Measurements from ENCODE around the gene FAM25A.
"Not testable (repeated sequence)": the region's sequence is repeated elsewhere in the genome, so short reads cannot be mapped to it uniquely, and the experiment has no call there.

Gene FAM25A

GRCh38 chr10:87020056-87020455 is at the start of gene FAM25A:
Gene FAM25A (plus strand): TSS chr10:87020294. CDS start chr10:87020325, 31 bp downstream.
- not testable (repeated sequence) for H3K27ac Mint-ChIP-seq; H3K9me3 Mint-ChIP-seq; H3K4me1 Mint-ChIP-seq (ENCODE audit: low read depth); H3K36me3 Mint-ChIP-seq (ENCODE audit: low read depth); H3K4me3 Mint-ChIP-seq; H3K27me3 Mint-ChIP-seq

GRCh38 chr10:86970982-86971231 is 49.2 kb upstream of the FAM25A start:
- no peaks in the 10 kb centered on the region for H3K27me3 Mint-ChIP-seq
- peak overlapping the region; percentile 80 for H3K4me3 Mint-ChIP-seq
- H3K36me3 Mint-ChIP-seq (ENCODE audit: low read depth), result no peaks in the 10 kb centered on the region
- no peaks in the 10 kb centered on the region for H3K9me3 Mint-ChIP-seq
- H3K4me1 Mint-ChIP-seq (ENCODE audit: low read depth), result peaks cover 49% of the 10 kb centered on the region
- H3K27ac Mint-ChIP-seq, result peak overlapping the region; percentile 79

- no peaks in the 10 kb centered on the region for H3K27me3 Mint-ChIP-seq
- H3K36me3 Mint-ChIP-seq (ENCODE audit: low read depth), result no peaks in the 10 kb centered on the region
- H3K9me3 Mint-ChIP-seq, result no peaks in the 10 kb centered on the region
- H3K4me3 Mint-ChIP-seq, result peak overlapping the region; percentile 81
- peaks cover 44% of the 10 kb centered on the region for H3K4me1 Mint-ChIP-seq (ENCODE audit: low read depth)
- H3K27ac Mint-ChIP-seq, result peak overlapping the region; percentile 94
Measured at GRCh38 chr10:86971232-86971991, 48.7 kb upstream of the FAM25A start.

- no peaks in the 10 kb centered on the region for H3K27me3 Mint-ChIP-seq
- no peaks in the 10 kb centered on the region for H3K36me3 Mint-ChIP-seq (ENCODE audit: low read depth)
- H3K4me3 Mint-ChIP-seq, result no peak overlapping the region
- peaks cover 30% of the 10 kb centered on the region for H3K4me1 Mint-ChIP-seq (ENCODE audit: low read depth)
- peak overlapping the region; percentile 29 for H3K27ac Mint-ChIP-seq
- H3K9me3 Mint-ChIP-seq, result no peaks in the 10 kb centered on the region
Measured at GRCh38 chr10:86972613-86973380, 47.3 kb upstream of the FAM25A start.

GRCh38 chr10:86974484-86974883 is 45.6 kb upstream of the FAM25A start:
- Mint-ChIP-seq H3K27me3 (no peaks in the 10 kb centered on the region), H3K9me3 (no peaks in the 10 kb centered on the region), H3K36me3 (ENCODE audit: low read depth) (no peaks in the 10 kb centered on the region), H3K4me3 (no peak overlapping the region), H3K27ac (no peak overlapping the region), H3K4me1 (ENCODE audit: low read depth) (peaks cover 23% of the 10 kb centered on the region)

GRCh38 chr10:86976362-86977056 is 43.6 kb upstream of the FAM25A start:
- Mint-ChIP-seq H3K4me1 (ENCODE audit: low read depth) (peaks cover 9% of the 10 kb centered on the region), H3K9me3 (no peaks in the 10 kb centered on the region), H3K27me3 (no peaks in the 10 kb centered on the region), H3K4me3 (no peak overlapping the region), H3K36me3 (ENCODE audit: low read depth) (no peaks in the 10 kb centered on the region), H3K27ac (no peak overlapping the region)

GRCh38 chr10:86978457-86978856 is 41.6 kb upstream of the FAM25A start:
- not testable (repeated sequence) for H3K27me3 Mint-ChIP-seq; H3K36me3 Mint-ChIP-seq (ENCODE audit: low read depth); H3K4me3 Mint-ChIP-seq; H3K9me3 Mint-ChIP-seq; H3K4me1 Mint-ChIP-seq (ENCODE audit: low read depth); H3K27ac Mint-ChIP-seq

- Mint-ChIP-seq H3K27me3 (no peaks in the 10 kb centered on the region), H3K4me1 (ENCODE audit: low read depth) (no peaks in the 10 kb centered on the region), H3K27ac (no peak overlapping the region), H3K9me3 (no peaks in the 10 kb centered on the region), H3K4me3 (no peak overlapping the region), H3K36me3 (ENCODE audit: low read depth) (no peaks in the 10 kb centered on the region)
Measured at GRCh38 chr10:86979296-86979818, 40.7 kb upstream of the FAM25A start.

GRCh38 chr10:86979977-86980448 is 40.1 kb upstream of the FAM25A start:
- H3K27ac Mint-ChIP-seq, result no peak overlapping the region
- no peak overlapping the region for H3K4me3 Mint-ChIP-seq
- H3K4me1 Mint-ChIP-seq (ENCODE audit: low read depth), result no peaks in the 10 kb centered on the region
- H3K9me3 Mint-ChIP-seq, result no peaks in the 10 kb centered on the region
- H3K36me3 Mint-ChIP-seq (ENCODE audit: low read depth), result no peaks in the 10 kb centered on the region
- no peaks in the 10 kb centered on the region for H3K27me3 Mint-ChIP-seq

- H3K4me3 Mint-ChIP-seq, H3K27me3 Mint-ChIP-seq, H3K27ac Mint-ChIP-seq: not testable (repeated sequence)
Measured at GRCh38 chr10:86981020-86981419, 39.1 kb upstream of the FAM25A start.

GRCh38 chr10:86981716-86982115 is 38.4 kb upstream of the FAM25A start:
- no peak overlapping the region for H3K27ac Mint-ChIP-seq
- no peaks in the 10 kb centered on the region for H3K4me1 Mint-ChIP-seq (ENCODE audit: low read depth)
- H3K36me3 Mint-ChIP-seq (ENCODE audit: low read depth), result no peaks in the 10 kb centered on the region
- H3K4me3 Mint-ChIP-seq, result no peak overlapping the region
- H3K9me3 Mint-ChIP-seq, result no peaks in the 10 kb centered on the region
- no peaks in the 10 kb centered on the region for H3K27me3 Mint-ChIP-seq

More at GRCh38 chr10:86981020-86981419, 39.1 kb upstream of the FAM25A start:
- not testable (repeated sequence) for H3K9me3 Mint-ChIP-seq; H3K4me1 Mint-ChIP-seq (ENCODE audit: low read depth); H3K36me3 Mint-ChIP-seq (ENCODE audit: low read depth)

GRCh38 chr10:86984498-86984897 is 35.6 kb upstream of the FAM25A start:
- not testable (repeated sequence) for H3K9me3 Mint-ChIP-seq; H3K4me3 Mint-ChIP-seq; H3K27ac Mint-ChIP-seq; H3K36me3 Mint-ChIP-seq (ENCODE audit: low read depth); H3K4me1 Mint-ChIP-seq (ENCODE audit: low read depth); H3K27me3 Mint-ChIP-seq

GRCh38 chr10:86988520-86988919 is 31.6 kb upstream of the FAM25A start:
- no peaks in the 10 kb centered on the region for H3K36me3 Mint-ChIP-seq (ENCODE audit: low read depth)
- H3K4me3 Mint-ChIP-seq, result no peak overlapping the region
- no peak overlapping the region for H3K27ac Mint-ChIP-seq
- H3K4me1 Mint-ChIP-seq (ENCODE audit: low read depth), result no peaks in the 10 kb centered on the region
- H3K27me3 Mint-ChIP-seq, result peaks cover 14% of the 10 kb centered on the region
- no peaks in the 10 kb centered on the region for H3K9me3 Mint-ChIP-seq

GRCh38 chr10:86991362-86991761 is 28.7 kb upstream of the FAM25A start:
- not testable (repeated sequence) for H3K4me3 Mint-ChIP-seq

GRCh38 chr10:86992456-86992855 is 27.6 kb upstream of the FAM25A start:
- Mint-ChIP-seq H3K9me3 (no peaks in the 10 kb centered on the region), H3K27me3 (peaks cover 14% of the 10 kb centered on the region), H3K4me1 (ENCODE audit: low read depth) (no peaks in the 10 kb centered on the region), H3K27ac (no peak overlapping the region), H3K36me3 (ENCODE audit: low read depth) (no peaks in the 10 kb centered on the region), H3K4me3 (no peak overlapping the region)

More at GRCh38 chr10:86991362-86991761, 28.7 kb upstream of the FAM25A start:
- H3K4me1 Mint-ChIP-seq (ENCODE audit: low read depth); H3K36me3 Mint-ChIP-seq (ENCODE audit: low read depth); H3K9me3 Mint-ChIP-seq; H3K27ac Mint-ChIP-seq: not testable (repeated sequence)
- peaks cover 14% of the 10 kb centered on the region for H3K27me3 Mint-ChIP-seq

Data from stimulated activated naive CD8-positive, alpha-beta T cell treated with anti-CD3 and anti-CD28 coated beads, Interleukin-15, Interleukin-2, amounts not matched to agents 100 ng/mL and 50 ng/mL, for 24 hours (primary cell).